ENCODE results near the gene IGSF6.

IGSF6 gene

GRCh38 chr16:21598701-21599121, 53.7 kb downstream of the IGSF6 start:
- peak; percentile 36 for DNase-seq

- no peak for DNase-seq
These were observed 54.2 kb downstream of the IGSF6 start for GRCh38 chr16:21598206-21598605.

GRCh38 chr16:21597561-21598030, 54.8 kb downstream of the IGSF6 start:
- no peak for DNase-seq

- no peak for DNase-seq
These were observed 58.7 kb downstream of the IGSF6 start for GRCh38 chr16:21593530-21594289.

- no peak for DNase-seq
These were observed 60.2 kb downstream of the IGSF6 start for GRCh38 chr16:21592191-21592590.

GRCh38 chr16:21590796-21591195, 61.6 kb downstream of the IGSF6 start:
- DNase-seq = no peak

- no peak for DNase-seq
These were observed 62.1 kb downstream of the IGSF6 start for GRCh38 chr16:21590287-21590686.

- DNase-seq = no peak
These were observed 62.9 kb downstream of the IGSF6 start for GRCh38 chr16:21589551-21589950.
